Endothelial cell of umbilical vein (primary cell): Measurements from ENCODE around the gene MAN1A1. TPM values are rescaled to one million over a fixed set of nuclear protein-coding genes. Genes with fewer than 3 reads are reported as not detected.

Experiments used
- BruUV-seq: library from RNA; stranded (reverse); fragments of 400-500 nt; replicated peaks from 2 replicates; lab custom pipeline; 2021; lab: Mats Ljungman, UMichigan
- CTCF ChIA-PET: fragments of 300-600, 350-600 bp; sonication (Branson Sonifier 250); formaldehyde crosslinking; loops from one replicate; lab custom pipeline; 2021; ENCODE audit warnings: antibody characterized with exemption, inconsistent platforms; lab: Charles Lee
- POLR2A ChIA-PET: fragments of 300-600, 350-600 bp; sonication (Branson Sonifier 250); formaldehyde crosslinking; loops from one replicate; lab custom pipeline; 2021; ENCODE audit warnings: antibody characterized with exemption, inconsistent platforms; lab: Charles Lee
- DNase-seq: peaks from one replicate; pipeline ENCODE4 v3.0.0-alpha.2; 2011; ENCODE audit warnings: low read depth, low spot score
- FAIRE-seq: peaks from 2 replicates; lab custom pipeline; 2011; peaks lifted over from hg19 to GRCh38; lab: Jason Lieb, UNC
- H2AFZ ChIP-seq: 2 replicates; pipeline ENCODE4 v1.6.0; 2012; ENCODE audit warnings: low read depth, low read length, control low read depth, inconsistent platforms
- H3K27ac ChIP-seq: 2 replicates; pipeline ENCODE4 v1.5.1; 2011; ENCODE audit warnings: low read depth, mild to moderate bottlenecking, control low read depth, low read length, moderate library complexity; ENCODE audit not compliant: insufficient read depth
- H3K27me3 ChIP-seq, 2 experiments: 2 replicates each; pipeline versions ENCODE4 v1.6.0 to v1.6.1; 2011; ENCODE audit warnings: low read length in 2 of 2, mixed read lengths in 1 of 2; ENCODE audit not compliant: control insufficient read depth in 2 of 2, insufficient read depth in 2 of 2
- H3K36me3 ChIP-seq, 2 experiments: 2 replicates in 1 of 2; 3 replicates in 1 of 2; pipeline ENCODE4 v1.5.1; 2011; ENCODE audit warnings: low read length in 2 of 2, mild to moderate bottlenecking in 1 of 2, moderate library complexity in 1 of 2; ENCODE audit not compliant: control insufficient read depth in 2 of 2, insufficient read depth in 2 of 2; ENCODE audit errors: extremely low read depth in 1 of 2
- H3K4me1 ChIP-seq: 3 replicates; pipeline ENCODE4 v1.5.1; 2011; ENCODE audit warnings: mild to moderate bottlenecking, low read length; ENCODE audit not compliant: control insufficient read depth, insufficient read depth; ENCODE audit errors: extremely low read depth
- H3K4me2 ChIP-seq: 2 replicates; pipeline ENCODE4 v1.6.1; 2011; ENCODE audit warnings: low read length, control low read depth, mixed read lengths; ENCODE audit not compliant: insufficient read depth
- H3K4me3 ChIP-seq, 3 experiments: fragments of 200-600 bp in 1 of 3; sonication (generic), shearing (Covaris generic) in 1 of 3; replicated peaks in 1 of 3; 2 replicates each; pipeline ENCODE4 v1.5.1; 2011 to 2016; ENCODE audit warnings: control low read depth in 3 of 3, low read length in 3 of 3, mild to moderate bottlenecking in 2 of 3, inconsistent platforms in 1 of 3, low read depth in 1 of 3, moderate library complexity in 1 of 3; ENCODE audit not compliant: insufficient read depth in 1 of 3
- H3K79me2 ChIP-seq: 2 replicates; pipeline ENCODE4 v1.6.0; 2012; ENCODE audit warnings: low read length, inconsistent platforms; ENCODE audit not compliant: control insufficient read depth, insufficient read depth
- H3K9ac ChIP-seq: replicated peaks from 2 replicates; pipeline ENCODE3; 2011; ENCODE audit warnings: low read length, control low read depth; ENCODE audit not compliant: insufficient read depth; ENCODE audit errors: extremely low read depth
- H3K9me1 ChIP-seq: replicated peaks from 3 replicates; pipeline ENCODE4 v1.6.0; 2011; ENCODE audit warnings: mild to moderate bottlenecking, low read length; ENCODE audit not compliant: control insufficient read depth, insufficient read depth; ENCODE audit errors: extremely low read depth
- H3K9me3 ChIP-seq: replicated peaks from 2 replicates; pipeline ENCODE4 v1.5.1; 2012; ENCODE audit warnings: low read length, inconsistent platforms; ENCODE audit not compliant: control insufficient read depth, insufficient read depth
- H4K20me1 ChIP-seq: replicated peaks from 2 replicates; pipeline ENCODE3; 2011; ENCODE audit warnings: mild to moderate bottlenecking, low read length; ENCODE audit not compliant: control insufficient read depth, insufficient read depth; ENCODE audit errors: extremely low read depth
- EZH2 ChIP-seq: IDR thresholded peaks from 2 replicates; pipeline ENCODE4 v1.6.1; 2012; ENCODE audit warnings: borderline replicate concordance, low read depth, mild to moderate bottlenecking, moderate library complexity, low read length, inconsistent platforms; ENCODE audit not compliant: severe bottlenecking
- FOS ChIP-seq: IDR thresholded peaks from 2 replicates; pipeline ENCODE4 v1.6.1; 2011; ENCODE audit warnings: mild to moderate bottlenecking, low read length, moderate library complexity, borderline replicate concordance; ENCODE audit not compliant: insufficient read depth
- GATA2 ChIP-seq: IDR thresholded peaks from 2 replicates; pipeline ENCODE4 v1.7.0; 2011; ENCODE audit warnings: low read depth, mild to moderate bottlenecking, moderate library complexity, mixed read lengths, low read length; ENCODE audit not compliant: insufficient read length, insufficient read depth
- JUN ChIP-seq: IDR thresholded peaks from 2 replicates; pipeline ENCODE4 v1.6.1; 2011; ENCODE audit warnings: borderline replicate concordance, low read depth; ENCODE audit not compliant: insufficient read length, insufficient read depth
- MYC ChIP-seq: IDR thresholded peaks from one replicate; pipeline ENCODE4 v1.6.1; 2011; ENCODE audit warnings: mild to moderate bottlenecking, low read depth, low read length
- POLR2A ChIP-seq: IDR thresholded peaks from 2 replicates; pipeline ENCODE4 v1.6.1; 2012; ENCODE audit warnings: low read depth, mild to moderate bottlenecking, control low read depth, low read length
- POLR2AphosphoS5 ChIP-seq: IDR thresholded peaks from 2 replicates; pipeline ENCODE4 v1.6.1; 2012; ENCODE audit warnings: low read depth, mild to moderate bottlenecking, control low read depth, low read length, moderate library complexity; ENCODE audit not compliant: insufficient read depth
- dilution Hi-C: fragments of 300-500 bp; cut with MboI; formaldehyde crosslinking; loops from one replicate; pipeline ENCODE4 v1.15.0; 2019; ENCODE audit warnings: low sequenced_read_pairs; ENCODE audit not compliant: extremely low pct_ligation_motif_present
- intact Hi-C: fragments of 100-400 bp; cut with micrococcal nuclease; formaldehyde crosslinking; loops from one replicate; pipeline ENCODE4 v1.10.0; 2022
- polyA plus RNA-seq, 4 experiments: library from polyadenylated mRNA; depleted of rRNA in 3 of 4; stranded (reverse) in 3 of 4; unstranded in 1 of 4; fragments of >200 nt; gene quantifications; 2 replicates each; pipeline versions ENCODE4 v1.2.1 to v1.2.3, GENCODE V29; 2011 to 2012; ENCODE audit warnings: missing spikeins in 1 of 4
- total RNA-seq: library from RNA; stranded (reverse); gene quantifications from 2 replicates; pipeline ENCODE4 v1.2.3, GENCODE V29; 2021
- TF ChIP-seq, protein P1 (sequence below), 2 donors: IDR thresholded peaks; 1 replicate in 1 of 2; 2 replicates in 1 of 2; pipeline ENCODE4 v1.5.1; 2011; ENCODE audit warnings: low read length in 2 of 2, mild to moderate bottlenecking in 2 of 2, moderate library complexity in 2 of 2, control low read depth in 1 of 2, inconsistent platforms in 1 of 2, low read depth in 1 of 2; ENCODE audit not compliant: insufficient read depth in 1 of 2; ENCODE audit errors: extremely low read depth in 1 of 2
- TF ChIP-seq, protein P2 (sequence below): IDR thresholded peaks from 2 replicates; pipeline ENCODE4 v1.6.1; 2011; ENCODE audit not compliant: insufficient read depth, insufficient read length

MAN1A1 gene
- total and polyA plus RNA-seq, 2 donors (not counting 3 experiments of a cell fraction or from before 2014, with no cell fraction given), result 3.3 to 12.9 TPM

DNA sequence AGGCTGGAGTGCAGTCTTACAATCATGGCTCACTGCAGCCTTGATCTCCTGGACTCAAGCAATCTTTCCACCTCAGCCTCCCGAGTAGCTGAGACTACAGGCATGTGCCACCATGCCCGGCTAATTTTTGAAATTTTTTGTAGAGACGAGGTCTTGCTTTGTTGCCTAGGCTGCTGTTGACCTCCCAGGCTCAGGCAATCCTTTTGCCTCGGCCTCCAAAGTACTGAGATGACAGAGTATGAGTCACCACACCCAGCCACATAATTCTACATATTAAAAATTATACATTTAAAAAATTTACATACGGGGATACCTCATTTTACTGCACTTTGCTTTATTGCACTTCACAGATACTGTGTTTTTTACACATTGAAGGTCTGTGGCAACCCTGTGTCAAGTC lies 115.1 kb downstream of the MAN1A1 start:
- BruUV-seq, result no TSS peak
- dilution Hi-C loops, result no loop called here
- H3K4me1 ChIP-seq, result no peaks in the 10 kb centered on the region
- H3K27me3 ChIP-seq, result no peaks in the 10 kb centered on the region
- no peak overlapping the region for H3K4me2 ChIP-seq
- intact Hi-C loops, result no loop called here
- TF ChIP-seq POLR2AphosphoS5, result no peak
- no peak for TF ChIP-seq EZH2
- TF ChIP-seq, protein P1, sequence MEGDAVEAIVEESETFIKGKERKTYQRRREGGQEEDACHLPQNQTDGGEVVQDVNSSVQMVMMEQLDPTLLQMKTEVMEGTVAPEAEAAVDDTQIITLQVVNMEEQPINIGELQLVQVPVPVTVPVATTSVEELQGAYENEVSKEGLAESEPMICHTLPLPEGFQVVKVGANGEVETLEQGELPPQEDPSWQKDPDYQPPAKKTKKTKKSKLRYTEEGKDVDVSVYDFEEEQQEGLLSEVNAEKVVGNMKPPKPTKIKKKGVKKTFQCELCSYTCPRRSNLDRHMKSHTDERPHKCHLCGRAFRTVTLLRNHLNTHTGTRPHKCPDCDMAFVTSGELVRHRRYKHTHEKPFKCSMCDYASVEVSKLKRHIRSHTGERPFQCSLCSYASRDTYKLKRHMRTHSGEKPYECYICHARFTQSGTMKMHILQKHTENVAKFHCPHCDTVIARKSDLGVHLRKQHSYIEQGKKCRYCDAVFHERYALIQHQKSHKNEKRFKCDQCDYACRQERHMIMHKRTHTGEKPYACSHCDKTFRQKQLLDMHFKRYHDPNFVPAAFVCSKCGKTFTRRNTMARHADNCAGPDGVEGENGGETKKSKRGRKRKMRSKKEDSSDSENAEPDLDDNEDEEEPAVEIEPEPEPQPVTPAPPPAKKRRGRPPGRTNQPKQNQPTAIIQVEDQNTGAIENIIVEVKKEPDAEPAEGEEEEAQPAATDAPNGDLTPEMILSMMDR (IDR thresholded peaks at IDR 0.05; ENCODE audit: extremely low read depth in 1 of 2, insufficient read depth in 1 of 2, low read depth in 1 of 2, low read length in 2 of 2), result no peak
- no peak for TF ChIP-seq FOS
- TF ChIP-seq, protein P2, sequence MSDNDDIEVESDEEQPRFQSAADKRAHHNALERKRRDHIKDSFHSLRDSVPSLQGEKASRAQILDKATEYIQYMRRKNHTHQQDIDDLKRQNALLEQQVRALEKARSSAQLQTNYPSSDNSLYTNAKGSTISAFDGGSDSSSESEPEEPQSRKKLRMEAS, result no peak
- no peak for TF ChIP-seq MYC
- TF ChIP-seq POLR2A, result no peak
- no peak for TF ChIP-seq JUN
- TF ChIP-seq GATA2, result no peak
- POLR2A ChIA-PET, result no interaction called here
- H3K4me3 ChIP-seq, result no peak overlapping the region
- H3K9me3 ChIP-seq, result no peaks in the 10 kb centered on the region
- H4K20me1 ChIP-seq, result no peaks in the 10 kb centered on the region
- H2AFZ ChIP-seq, result no peak overlapping the region
- no peak overlapping the region for H3K27ac ChIP-seq
- H3K9ac ChIP-seq, result no peak overlapping the region
- H3K9me1 ChIP-seq, result no peaks in the 10 kb centered on the region
- DNase-seq, result no peak
- no peaks in the 10 kb centered on the region for H3K36me3 ChIP-seq
- CTCF ChIA-PET, result no interaction called here
- no peaks in the 10 kb centered on the region for H3K79me2 ChIP-seq
- no peak for FAIRE-seq
